Measurements from ENCODE around the gene RAB39A.
"Not testable (repeated sequence)": the region's sequence is repeated elsewhere in the genome, so short reads cannot be mapped to it uniquely, and the experiment has no call there.

RAB39A gene, protein sequence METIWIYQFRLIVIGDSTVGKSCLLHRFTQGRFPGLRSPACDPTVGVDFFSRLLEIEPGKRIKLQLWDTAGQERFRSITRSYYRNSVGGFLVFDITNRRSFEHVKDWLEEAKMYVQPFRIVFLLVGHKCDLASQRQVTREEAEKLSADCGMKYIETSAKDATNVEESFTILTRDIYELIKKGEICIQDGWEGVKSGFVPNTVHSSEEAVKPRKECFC

DNA sequence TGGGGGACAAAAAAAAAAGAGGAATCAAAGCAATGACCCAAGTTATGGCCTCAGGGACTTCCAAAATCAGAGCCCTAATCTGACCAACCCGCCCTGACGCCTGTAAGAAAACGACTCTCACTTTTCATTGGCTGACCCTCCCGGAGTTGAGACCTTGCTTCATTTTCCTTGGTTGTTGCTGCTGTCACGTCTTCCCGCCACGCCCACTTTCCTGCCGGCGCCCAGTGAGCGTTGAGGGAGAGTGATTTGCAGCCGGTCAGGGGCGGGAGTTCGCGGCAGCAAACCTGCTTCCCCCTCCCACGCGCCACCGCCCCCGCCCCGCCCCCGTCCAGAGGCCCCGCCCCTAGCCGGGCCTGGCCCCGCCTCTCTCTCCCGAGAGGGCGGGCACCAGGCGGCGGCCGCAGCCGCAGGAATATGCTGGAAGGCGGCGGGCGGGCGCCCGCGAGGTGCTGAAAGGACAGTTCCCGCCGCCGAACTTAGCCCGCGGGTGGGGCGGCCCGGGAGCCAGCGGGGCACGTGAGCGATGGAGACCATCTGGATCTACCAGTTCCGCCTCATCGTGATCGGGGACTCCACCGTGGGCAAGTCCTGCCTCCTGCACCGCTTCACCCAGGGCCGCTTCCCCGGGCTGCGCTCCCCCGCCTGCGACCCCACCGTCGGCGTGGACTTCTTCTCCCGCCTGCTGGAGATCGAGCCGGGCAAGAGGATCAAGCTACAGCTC is at the start of gene RAB39A:
TSS of gene RAB39A (plus strand) at position 403 of the 721 bp plus-strand sequence. CDS start at position 524, 121 bp downstream.
- DNase-seq (ENCODE audit: low read depth in 3 of 3, low spot score in 1 of 3) = peak; percentile 12 to 42 (median 25)

DNA sequence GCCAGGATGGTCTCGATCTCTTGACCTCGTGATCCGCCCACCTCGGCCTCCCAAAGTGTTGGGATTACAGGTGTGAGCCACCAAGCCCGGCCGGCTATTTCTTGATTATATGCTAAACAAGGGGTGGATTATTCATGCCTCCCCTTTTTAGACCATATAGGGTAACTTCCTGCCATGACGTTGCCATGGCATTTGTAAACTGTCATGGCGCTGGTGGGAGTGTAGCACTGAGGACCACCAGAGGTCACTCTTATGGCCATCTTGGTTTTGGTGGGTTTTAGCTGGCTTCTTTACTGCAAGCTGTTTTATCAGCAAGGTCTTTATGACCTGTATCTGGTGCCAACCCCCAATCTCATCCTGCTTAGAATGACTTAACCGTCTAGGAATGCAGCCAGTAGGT is 46.8 kb upstream of the RAB39A start:
- DNase-seq (ENCODE audit: low read depth in 3 of 3, low spot score in 1 of 3) = not testable (repeated sequence)

DNA sequence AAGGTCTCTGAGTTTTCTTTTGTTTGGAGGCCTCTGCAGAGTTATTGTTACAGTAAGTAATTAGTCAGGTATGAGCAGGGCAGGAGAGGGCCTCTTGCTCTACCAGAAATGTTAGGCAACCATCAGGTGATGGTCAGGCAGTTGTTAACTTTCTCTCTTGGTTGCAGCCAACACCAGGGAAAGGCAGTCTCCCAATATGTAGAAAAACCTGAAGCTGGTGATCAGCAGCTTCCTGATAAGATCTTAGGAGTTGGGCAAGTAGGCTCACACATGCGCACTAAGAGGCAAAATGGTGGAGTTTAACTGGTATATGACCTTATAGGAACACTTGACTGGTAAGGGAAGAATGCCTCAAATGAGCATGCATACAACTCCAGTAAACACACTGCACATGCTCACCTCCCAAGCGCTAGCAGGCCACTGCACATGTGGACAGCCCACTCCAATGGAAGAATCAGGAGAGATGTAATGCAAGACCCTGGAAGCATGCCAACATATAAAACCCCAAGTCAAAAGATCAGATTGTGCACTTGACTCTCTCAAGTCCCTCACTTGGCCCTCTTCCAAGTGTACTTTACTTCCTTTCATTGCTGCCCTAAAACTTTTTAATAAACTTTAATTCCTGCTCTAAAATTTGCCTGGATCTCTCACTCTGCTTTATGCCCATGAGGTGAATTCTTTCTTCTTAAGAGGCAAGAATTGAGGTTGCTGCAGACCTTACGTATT is 46.0 kb upstream of the RAB39A start:
- no peak for DNase-seq (ENCODE audit: low read depth in 3 of 3, low spot score in 1 of 3)

DNA sequence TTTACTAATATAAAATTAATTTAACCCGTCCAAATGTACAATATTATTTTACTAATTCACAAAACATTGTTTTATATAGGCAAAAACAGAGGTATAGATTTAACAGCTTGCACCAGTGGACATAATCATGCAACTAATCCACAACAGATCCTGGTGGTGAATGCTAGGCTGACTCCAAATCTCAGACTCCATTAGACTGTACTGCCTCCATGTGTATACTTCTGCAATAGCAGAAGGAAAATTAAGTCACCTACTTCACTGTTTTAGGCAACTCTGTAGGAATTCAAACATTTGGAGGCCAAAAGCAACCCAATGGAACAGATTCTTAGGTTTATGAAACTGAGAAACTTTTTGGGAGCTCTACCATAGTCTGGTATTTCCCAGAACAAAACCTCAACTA is 30.0 kb upstream of the RAB39A start:
- DNase-seq (ENCODE audit: low read depth in 3 of 3, low spot score in 1 of 3) = no peak

DNA sequence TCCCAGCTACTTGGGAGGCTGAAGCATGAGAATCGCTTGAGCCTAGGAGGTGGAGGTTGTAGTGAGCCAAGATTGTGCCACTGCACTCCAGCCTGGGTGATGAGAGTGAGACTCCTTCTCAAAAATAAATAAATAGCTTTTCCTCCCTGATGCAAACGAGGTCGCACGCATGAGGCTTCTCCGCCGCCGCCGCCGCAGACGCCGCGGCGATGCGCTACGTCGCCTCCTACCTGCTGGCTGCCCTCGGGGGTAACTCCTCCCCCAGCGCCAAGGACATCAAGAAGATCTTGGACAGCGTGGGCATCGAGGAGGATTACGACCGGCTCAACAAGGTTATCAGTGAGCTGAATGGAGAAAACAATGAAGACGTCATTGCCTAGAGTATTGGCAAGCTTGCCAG is 20.0 kb upstream of the RAB39A start:
- DNase-seq (ENCODE audit: low read depth in 3 of 3, low spot score in 1 of 3) = no peak

DNA sequence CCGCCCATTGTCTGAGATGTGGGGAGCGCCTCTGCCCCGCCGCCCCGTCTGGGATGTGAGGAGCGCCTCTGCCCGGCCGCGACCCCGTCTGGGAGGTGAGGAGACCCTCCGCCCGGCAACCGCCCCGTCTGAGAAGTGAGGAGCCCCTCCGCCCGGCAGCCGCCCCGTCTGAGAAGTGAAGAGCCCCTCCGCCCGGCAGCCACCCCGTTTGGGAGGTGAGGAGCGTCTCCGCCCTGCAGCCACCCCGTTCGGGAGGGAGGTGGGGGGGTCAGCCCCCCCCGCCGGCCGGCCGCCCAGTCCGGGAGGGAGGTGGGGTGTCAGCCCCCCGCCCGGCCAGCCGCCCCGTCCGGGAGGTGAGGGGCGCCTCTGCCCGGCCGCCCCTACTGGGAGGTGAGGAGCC is 15.8 kb upstream of the RAB39A start:
- DNase-seq (ENCODE audit: low read depth in 3 of 3, low spot score in 1 of 3) = not testable (repeated sequence)

DNA sequence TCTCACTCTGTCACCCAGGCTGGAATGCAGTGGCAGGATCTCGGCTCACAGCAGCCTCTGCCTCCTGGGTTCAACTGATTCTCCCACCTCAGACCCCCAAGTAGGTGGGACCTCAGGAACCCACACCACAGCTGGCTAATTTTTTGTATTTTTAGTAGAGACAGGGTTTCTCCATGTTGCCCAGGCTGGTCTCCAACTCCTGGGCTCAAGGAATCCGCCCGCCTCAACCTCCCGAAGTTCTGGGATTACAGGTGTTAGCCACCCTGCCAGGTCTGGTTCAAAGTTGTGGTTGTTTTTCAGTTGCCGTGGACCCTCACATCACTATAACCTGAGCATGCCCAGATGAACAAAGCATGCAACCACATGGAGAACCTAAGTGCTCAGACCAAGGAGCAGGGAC is 13.0 kb upstream of the RAB39A start:
- DNase-seq (ENCODE audit: low read depth in 3 of 3, low spot score in 1 of 3) = no peak

DNA sequence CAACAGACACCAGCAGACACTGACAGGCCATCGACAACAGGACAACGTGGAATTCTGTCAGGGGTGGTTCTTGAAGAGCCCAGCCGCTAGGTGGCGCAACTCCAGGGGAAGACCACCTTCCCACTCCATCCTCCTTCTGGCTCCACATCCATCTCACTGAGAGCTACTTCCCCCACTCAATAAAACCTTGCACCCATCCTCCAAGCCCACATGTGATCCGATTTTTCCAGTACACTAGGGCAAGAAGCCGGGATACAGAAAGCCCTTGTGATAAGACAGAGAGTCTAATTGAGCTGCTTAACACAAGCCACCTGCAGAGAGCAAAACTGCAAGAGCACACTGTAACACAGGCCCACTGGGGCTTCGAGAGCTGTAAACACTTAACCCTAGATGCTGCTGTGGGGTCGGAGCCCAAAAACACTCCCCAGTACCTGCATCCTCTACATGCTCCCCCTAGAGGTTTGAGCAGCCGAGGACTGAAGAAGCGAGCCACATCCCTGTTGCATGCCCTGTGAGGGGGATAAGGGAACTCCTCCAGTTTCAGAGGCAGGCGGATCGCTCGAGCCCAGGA is 11.5 kb upstream of the RAB39A start:
- peak in 1 of 3 donors; percentile 8 for DNase-seq (ENCODE audit: low read depth in 3 of 3, low spot score in 1 of 3)

DNA sequence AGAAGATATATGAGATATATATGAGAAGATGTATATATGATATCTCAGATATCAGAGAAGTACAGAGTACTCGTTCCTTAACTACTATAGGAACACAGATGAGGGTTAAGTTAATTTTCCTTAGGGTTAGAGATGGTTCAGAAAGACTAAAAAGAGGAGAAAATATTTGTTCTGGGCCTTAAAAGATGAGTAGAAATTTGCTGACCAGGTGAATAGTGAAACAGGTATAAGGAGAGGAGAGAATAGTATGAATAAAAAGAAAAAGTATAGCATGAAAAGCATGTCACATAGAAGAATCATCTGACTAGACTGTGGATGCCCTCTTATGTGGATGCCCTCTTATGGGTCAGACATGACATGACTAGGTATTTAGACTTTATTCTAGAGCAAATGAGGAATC is 6.3 kb upstream of the RAB39A start:
- no peak for DNase-seq (ENCODE audit: low read depth in 3 of 3, low spot score in 1 of 3)

DNA sequence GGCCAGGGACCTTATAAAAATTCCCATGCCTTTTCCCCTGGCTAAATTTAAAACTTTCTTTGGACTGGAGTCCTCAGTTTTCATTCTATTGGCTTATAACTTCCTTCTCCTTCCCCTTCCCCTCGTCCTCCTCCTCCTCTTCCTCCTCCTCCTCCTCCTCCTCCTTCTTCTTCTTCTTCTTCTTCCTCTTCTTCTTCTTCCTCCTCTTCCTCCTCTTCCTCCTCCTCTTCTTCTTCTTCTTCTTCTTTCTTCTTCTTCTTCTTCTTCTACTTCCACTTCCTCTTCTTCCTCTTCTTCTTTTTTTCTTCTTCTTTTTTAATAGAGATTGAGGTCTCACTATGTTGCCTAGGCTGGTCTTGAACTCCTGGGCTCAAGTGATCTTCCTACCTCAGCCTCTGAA is 4.7 kb upstream of the RAB39A start:
- not testable (repeated sequence) for DNase-seq (ENCODE audit: low read depth in 3 of 3, low spot score in 1 of 3)

DNA sequence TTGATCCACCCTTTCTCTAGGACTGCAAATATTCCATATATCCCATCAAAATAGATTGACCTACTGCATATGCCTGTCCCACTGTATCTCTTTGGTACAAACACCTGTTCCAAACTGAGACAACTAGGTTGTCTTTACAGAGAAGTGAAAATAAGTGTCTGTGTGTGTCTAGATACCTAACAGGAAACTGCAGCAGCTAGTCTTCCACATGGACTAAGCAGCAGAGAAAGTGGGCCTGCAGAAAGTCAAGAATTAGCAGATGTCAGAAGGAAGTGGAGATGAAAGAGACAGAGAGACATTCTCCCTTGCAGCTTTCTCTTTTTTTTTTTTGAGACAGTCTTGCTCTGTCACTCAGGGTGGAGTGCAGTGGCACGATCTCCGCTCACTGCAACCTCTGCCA is 3.9 kb upstream of the RAB39A start:
- DNase-seq (ENCODE audit: low read depth in 3 of 3, low spot score in 1 of 3) = no peak

DNA sequence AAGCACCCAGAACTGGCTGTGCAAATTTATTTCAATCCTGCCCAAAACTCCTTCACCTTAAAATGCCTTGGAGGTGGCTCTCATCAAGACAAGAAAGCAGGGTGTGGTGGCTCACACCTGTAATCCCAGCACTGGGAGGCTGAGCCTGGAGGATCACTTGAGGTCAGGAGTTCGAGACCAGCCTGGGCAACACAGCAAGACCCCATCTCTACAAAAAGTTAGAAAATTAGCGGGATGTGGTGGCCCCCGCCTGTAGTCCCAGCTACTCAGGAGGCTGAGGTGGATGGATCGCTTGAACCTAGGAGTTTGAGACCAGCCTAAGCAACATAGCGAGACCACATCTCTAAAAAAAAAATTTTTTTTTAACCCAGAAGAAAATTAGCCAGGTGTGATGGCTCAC is 689 bp upstream of the RAB39A start:
- no peak for DNase-seq (ENCODE audit: low read depth in 3 of 3, low spot score in 1 of 3)

DNA sequence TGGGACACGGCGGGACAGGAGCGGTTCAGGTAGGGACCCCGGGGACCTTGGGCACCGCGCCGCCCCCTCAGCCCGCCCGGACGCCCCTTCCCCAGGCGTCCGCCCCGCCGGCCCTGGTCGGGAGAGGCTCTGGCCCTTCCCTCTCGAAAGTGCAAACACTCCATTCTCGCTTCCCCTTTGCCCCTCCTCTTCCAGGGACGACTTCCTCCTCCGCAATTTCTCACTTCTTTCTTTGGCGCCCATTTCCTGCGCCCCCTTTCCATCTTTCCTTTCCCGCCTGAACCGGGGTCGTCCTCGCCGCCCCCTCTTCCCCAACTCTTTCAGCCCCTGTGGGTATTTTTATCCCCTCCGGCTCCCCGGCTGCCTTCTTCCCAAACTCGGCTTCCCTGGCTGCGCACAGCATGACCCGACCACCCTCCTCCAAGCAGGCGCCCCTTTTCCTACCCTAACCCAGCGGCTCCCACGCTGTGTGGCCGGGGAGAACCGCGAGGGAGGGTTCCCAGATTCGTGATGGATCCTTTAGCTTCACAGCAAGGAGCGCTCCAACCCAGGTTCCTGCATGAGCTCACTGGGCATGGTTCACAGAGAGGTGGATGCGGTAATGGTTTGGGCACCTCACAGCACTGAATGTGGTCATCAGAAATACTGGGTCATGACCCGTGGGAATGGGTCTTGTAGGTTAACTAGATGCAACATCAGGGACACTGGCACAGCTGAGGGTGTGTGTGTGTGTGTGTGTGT is 689 bp downstream of the RAB39A start:
- no peak for DNase-seq (ENCODE audit: low read depth in 3 of 3, low spot score in 1 of 3)

DNA sequence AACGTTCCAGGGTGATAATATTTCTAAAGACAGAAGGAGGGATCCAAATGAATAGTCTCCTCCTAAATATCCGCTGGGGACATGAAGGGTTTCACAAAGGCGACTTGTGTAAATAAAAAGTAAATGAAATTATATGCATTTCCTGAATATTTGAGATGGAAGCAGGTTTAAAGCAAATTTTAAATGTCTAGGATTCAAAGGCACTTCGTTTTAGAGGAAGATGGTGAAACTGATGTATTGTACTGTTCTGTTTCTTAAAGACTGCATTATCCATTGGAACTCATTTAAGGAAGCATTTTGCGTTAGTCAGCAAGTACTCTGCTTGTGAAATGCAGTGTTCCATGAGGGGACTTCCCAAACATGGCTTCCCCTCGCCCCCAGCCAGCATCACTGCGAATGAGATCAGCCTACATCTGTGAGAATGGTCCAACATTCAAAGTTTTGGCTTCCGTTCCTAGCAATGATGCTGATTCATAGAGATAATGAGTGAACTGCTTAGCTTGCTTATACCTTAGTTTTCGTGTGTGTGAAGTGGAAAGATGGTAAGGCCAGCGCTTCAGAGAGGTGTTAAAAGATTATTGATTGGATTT is 1.5 kb downstream of the RAB39A start:
- DNase-seq (ENCODE audit: low read depth in 3 of 3, low spot score in 1 of 3) = no peak

DNA sequence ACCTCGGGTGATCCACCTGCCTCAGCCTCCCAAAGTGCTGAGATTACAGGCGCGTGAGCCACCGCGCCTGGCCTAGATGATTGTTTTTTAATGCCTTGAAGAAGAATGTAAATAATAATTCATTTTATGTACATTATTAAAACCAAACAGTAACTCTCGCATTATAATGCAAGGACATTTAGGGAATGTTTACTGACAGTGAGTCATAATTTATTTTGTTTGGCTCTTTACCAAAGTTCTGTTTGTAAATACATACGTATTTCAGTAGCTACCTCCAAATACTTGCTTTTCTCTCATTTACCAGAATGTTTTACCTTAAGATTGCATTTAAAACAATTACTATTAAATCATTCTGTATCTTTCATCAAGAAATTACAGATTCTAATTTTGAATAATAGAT is 3.0 kb downstream of the RAB39A start:
- DNase-seq (ENCODE audit: low read depth in 3 of 3, low spot score in 1 of 3) = no peak

DNA sequence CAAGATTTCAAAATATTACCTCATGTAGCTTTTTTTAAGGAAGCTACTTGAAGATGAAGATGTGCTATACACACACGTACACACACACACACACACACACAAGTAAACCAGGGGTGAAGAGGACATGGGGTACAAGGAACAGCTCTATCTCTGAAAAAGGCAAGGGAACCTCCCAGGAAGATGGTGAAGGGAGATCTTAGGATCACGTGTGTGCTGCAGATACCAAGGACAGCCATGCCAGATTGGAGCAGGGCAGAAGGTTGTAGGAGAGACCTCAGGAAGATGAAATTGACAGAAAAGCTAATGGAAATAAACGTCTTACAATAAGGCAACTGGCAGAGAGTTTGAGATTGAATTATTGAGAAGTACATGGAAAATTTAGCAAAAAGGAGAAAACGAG is 19.7 kb downstream of the RAB39A start:
- DNase-seq (ENCODE audit: low read depth in 3 of 3, low spot score in 1 of 3) = no peak

DNA sequence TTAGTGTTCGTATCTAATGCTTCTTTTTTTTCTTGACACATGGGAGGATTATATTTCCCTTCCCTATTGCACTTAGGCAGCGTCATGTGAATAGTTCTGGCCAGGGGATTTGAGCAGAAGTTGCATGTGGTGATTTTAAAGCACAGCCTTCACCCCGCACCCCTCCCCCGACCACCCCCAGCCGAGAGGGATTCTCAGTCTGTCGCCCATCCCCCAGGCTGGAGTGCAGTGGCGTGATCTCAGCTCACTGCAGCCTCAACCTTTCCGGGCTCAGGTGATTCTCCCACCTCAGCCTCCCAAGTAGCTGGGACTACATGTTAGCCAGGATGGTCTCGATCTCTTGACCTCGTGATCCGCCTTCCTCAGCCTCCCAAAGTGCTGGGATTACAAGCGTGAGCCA is 20.1 kb downstream of the RAB39A start:
- not testable (repeated sequence) for DNase-seq (ENCODE audit: low read depth in 3 of 3, low spot score in 1 of 3)

DNA sequence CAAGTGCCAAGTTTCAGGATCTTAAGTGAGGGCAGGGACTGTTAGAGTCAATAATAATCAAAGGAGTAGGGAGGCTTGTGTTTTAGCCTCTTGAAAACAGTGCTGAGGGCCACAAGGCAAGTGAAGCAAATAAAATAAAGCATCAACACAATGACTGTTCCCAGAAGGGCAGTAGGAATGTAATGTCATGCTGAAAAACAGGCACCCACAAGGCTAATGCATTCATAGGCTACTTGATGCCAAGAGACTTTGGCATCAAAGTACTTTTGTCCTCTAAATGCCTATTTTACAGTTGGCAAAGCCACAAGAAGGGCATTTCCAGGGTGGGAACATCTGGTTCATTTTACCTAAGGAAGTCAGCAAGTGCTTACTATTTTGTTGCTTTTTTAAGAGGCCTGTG is 22.9 kb downstream of the RAB39A start:
- no peak for DNase-seq (ENCODE audit: low read depth in 3 of 3, low spot score in 1 of 3)

DNA sequence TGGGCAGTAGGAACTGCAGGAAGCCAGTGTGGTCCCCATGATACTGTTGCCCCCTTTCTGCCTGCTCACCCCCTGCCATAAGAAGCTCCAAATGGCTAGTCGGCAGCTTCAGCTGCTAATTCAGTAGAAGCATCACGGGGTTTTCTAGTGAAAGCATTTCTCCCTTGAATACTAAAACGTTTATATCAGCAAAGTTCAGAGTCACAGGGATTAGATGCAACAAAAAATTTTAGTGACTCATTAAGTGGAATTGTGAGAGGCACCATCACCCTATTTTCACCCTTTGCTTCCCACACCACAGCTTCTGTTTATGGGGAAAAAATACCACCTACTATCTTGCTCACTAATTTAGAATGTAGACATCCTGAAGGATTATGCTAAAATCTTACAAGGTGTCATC is 25.2 kb downstream of the RAB39A start:
- DNase-seq (ENCODE audit: low read depth in 3 of 3, low spot score in 1 of 3) = no peak

DNA sequence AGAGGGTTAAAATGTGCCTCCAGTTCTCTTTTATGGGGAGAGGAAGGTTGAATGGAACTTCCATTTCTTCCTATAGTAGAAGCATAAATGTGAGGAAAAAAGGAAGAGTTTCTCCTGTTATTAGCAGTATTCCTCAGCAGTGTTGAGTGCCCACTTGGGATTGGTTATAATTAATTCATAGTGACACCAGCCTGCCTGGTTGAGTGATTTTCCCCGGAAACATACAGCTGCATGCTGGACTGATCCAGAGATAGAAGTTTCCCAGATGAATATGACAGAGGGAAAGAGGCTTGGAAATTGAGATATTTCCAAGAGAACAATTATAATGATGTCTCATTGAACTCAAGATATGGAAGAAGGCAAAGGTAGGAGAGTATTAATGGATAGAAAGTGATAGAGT is 28.3 kb downstream of the RAB39A start:
- DNase-seq (ENCODE audit: low read depth in 3 of 3, low spot score in 1 of 3) = no peak

DNA sequence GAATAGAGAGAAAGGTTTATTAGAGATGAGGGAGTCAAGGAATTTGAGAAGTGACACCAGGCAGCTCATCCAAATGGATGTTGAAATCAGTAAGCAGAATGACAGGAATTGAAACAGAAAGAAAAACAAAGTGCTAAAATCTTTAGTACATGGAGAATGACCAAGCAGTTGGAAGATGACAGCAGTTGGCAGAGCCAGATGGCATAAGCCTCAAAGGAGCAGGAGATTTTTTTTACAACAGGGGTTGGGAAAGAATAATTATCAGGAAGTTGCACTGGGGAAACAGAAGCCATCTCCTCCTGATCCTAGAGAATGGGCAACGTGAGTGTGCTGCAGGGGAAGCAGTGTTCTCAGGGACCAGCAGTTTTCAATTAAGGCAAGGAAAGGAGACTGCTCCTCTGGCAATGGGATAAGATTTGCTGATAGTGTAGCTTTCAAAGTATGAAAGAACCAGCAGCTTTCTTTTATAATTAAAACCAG is 28.9 kb downstream of the RAB39A start:
- no peak for DNase-seq (ENCODE audit: low read depth in 3 of 3, low spot score in 1 of 3)
